H1 (cell line): ENCODE results near the gene SLC39A7. TPM values are rescaled to one million over a fixed set of nuclear protein-coding genes. Genes with fewer than 3 reads are reported as not detected.

Experiments used
- CTCF ChIA-PET: fragments of 300-600 bp; sonication (Branson Sonifier 250); formaldehyde crosslinking; loops from one replicate; lab custom pipeline; 2021; ENCODE audit not compliant: partially characterized antibody; lab: Charles Lee
- POLR2A ChIA-PET: fragments of 300-600 bp; sonication (Branson Sonifier 250); formaldehyde crosslinking; loops from one replicate; lab custom pipeline; 2021; ENCODE audit warnings: inconsistent platforms; ENCODE audit not compliant: partially characterized antibody; lab: Charles Lee
- DNase-seq, 2 experiments: peaks; one replicate each; pipeline versions ENCODE4 v3.0.0 to v3.0.0-alpha.2; 2010 to 2022; ENCODE audit warnings: low spot score in 2 of 2, low read depth in 1 of 2, mixed read lengths in 1 of 2
- FAIRE-seq: peaks from 2 replicates; lab custom pipeline; 2011; peaks lifted over from hg19 to GRCh38; lab: Jason Lieb, UNC
- H2AFZ ChIP-seq: 2 replicates; pipeline ENCODE4 v1.8.1; 2012; ENCODE audit warnings: low read length, inconsistent platforms
- H2AK5ac ChIP-seq: 2 replicates; pipeline ENCODE4 v1.6.1; 2013; ENCODE audit warnings: low read depth, low read length
- H2BK120ac ChIP-seq: replicated peaks from 2 replicates; pipeline ENCODE3; 2013; ENCODE audit warnings: low read depth, low read length, inconsistent platforms
- H2BK12ac ChIP-seq: 2 replicates; pipeline ENCODE4 v1.6.1; 2013; ENCODE audit warnings: low read depth, low read length
- H2BK15ac ChIP-seq: 2 replicates; pipeline ENCODE4 v1.6.1; 2013; ENCODE audit warnings: low read length
- H2BK20ac ChIP-seq: 2 replicates; pipeline ENCODE4 v1.6.1; 2013; ENCODE audit warnings: low read length
- H2BK5ac ChIP-seq: 2 replicates; pipeline ENCODE4 v1.6.1; 2013; ENCODE audit warnings: low read depth, low read length
- H3K14ac ChIP-seq: 2 replicates; pipeline ENCODE4 v1.6.1; 2013; ENCODE audit warnings: inconsistent platforms; ENCODE audit not compliant: insufficient read length
- H3K18ac ChIP-seq: 2 replicates; pipeline ENCODE4 v1.6.1; 2013; ENCODE audit warnings: low read length; ENCODE audit errors: extremely low read depth
- H3K23ac ChIP-seq: 2 replicates; pipeline ENCODE4 v1.6.1; 2013; ENCODE audit warnings: inconsistent platforms; ENCODE audit not compliant: insufficient read length
- H3K23me2 ChIP-seq: 2 replicates; pipeline ENCODE4 v1.6.1; 2013; ENCODE audit warnings: low read depth, low read length
- H3K27ac ChIP-seq: 2 replicates; pipeline ENCODE4 v1.6.1; 2011; ENCODE audit warnings: low read depth, low read length, inconsistent platforms
- H3K27me3 ChIP-seq, 4 experiments: replicated peaks in 1 of 4; 1 replicate in 1 of 4; 2 replicates in 3 of 4; pipeline versions ENCODE4 v1.6.1 to v1.8.1; 2011 to 2013; ENCODE audit warnings: low read length in 3 of 4, mild to moderate bottlenecking in 3 of 4, inconsistent platforms in 2 of 4, mixed read lengths in 2 of 4, moderate library complexity in 1 of 4; ENCODE audit not compliant: control insufficient read depth in 3 of 4, insufficient read depth in 3 of 4; ENCODE audit errors: extremely low read depth in 1 of 4
- H3K36me3 ChIP-seq, 4 experiments: 2 replicates each; pipeline versions ENCODE4 v1.6.1 to v1.8.1; 2011 to 2013; ENCODE audit warnings: mild to moderate bottlenecking in 4 of 4, low read length in 3 of 4, moderate library complexity in 2 of 4, control low read depth in 1 of 4, inconsistent platforms in 1 of 4; ENCODE audit not compliant: insufficient read depth in 4 of 4, control insufficient read depth in 2 of 4
- H3K4ac ChIP-seq: replicated peaks from 2 replicates; pipeline ENCODE3; 2013; ENCODE audit warnings: low read length, low read depth, mixed read lengths, inconsistent platforms; ENCODE audit not compliant: insufficient read length
- H3K4me1 ChIP-seq, 4 experiments: replicated peaks in 1 of 4; 1 replicate in 1 of 4; 2 replicates in 3 of 4; pipeline versions ENCODE4 v1.6.1 to v1.8.1; 2011 to 2013; ENCODE audit warnings: low read length in 3 of 4, inconsistent platforms in 2 of 4, mixed read lengths in 1 of 4; ENCODE audit not compliant: insufficient read depth in 4 of 4, control insufficient read depth in 3 of 4
- H3K4me2 ChIP-seq, 2 experiments: 2 replicates each; pipeline versions ENCODE4 v1.6.1 to v1.8.1; 2011 to 2013; ENCODE audit warnings: low read depth in 2 of 2, low read length in 2 of 2, control low read depth in 1 of 2, inconsistent platforms in 1 of 2, mild to moderate bottlenecking in 1 of 2; ENCODE audit not compliant: insufficient read depth in 1 of 2
- H3K4me3 ChIP-seq, 4 experiments: fragments of 200-600, 300-600 bp in 1 of 4; sonication (generic), shearing (Covaris generic), sonication (Bioruptor Twin) in 1 of 4; 2 replicates each; pipeline versions ENCODE4 v1.5.1 to v1.8.1; 2011 to 2016; ENCODE audit warnings: low read length in 4 of 4, low read depth in 3 of 4, control low read depth in 2 of 4, inconsistent platforms in 2 of 4, mild to moderate bottlenecking in 2 of 4, mixed read lengths in 1 of 4, moderate library complexity in 1 of 4; ENCODE audit not compliant: insufficient read depth in 2 of 4; ENCODE audit errors: extremely low read depth in 1 of 4
- H3K56ac ChIP-seq: replicated peaks from 2 replicates; pipeline ENCODE3; 2013; ENCODE audit warnings: low read depth, mild to moderate bottlenecking, mixed read lengths, low read length, inconsistent platforms; ENCODE audit not compliant: insufficient read length
- H3K79me1 ChIP-seq: 2 replicates; pipeline ENCODE4 v1.6.1; 2013; ENCODE audit warnings: low read depth, low read length, control low read depth
- H3K79me2 ChIP-seq, 2 experiments: 2 replicates each; pipeline versions ENCODE4 v1.6.1 to v1.8.1; 2012 to 2013; ENCODE audit warnings: low read length in 2 of 2, mild to moderate bottlenecking in 2 of 2, inconsistent platforms in 1 of 2; ENCODE audit not compliant: insufficient read depth in 2 of 2, control insufficient read depth in 1 of 2
- H3K9ac ChIP-seq, 4 experiments: replicated peaks in 1 of 4; 1 replicate in 1 of 4; 2 replicates in 3 of 4; pipeline versions ENCODE4 v1.6.1 to v1.8.1; 2011 to 2013; ENCODE audit warnings: low read depth in 3 of 4, low read length in 3 of 4, control low read depth in 2 of 4, mild to moderate bottlenecking in 2 of 4, moderate library complexity in 2 of 4, inconsistent platforms in 1 of 4; ENCODE audit errors: extremely low read depth in 1 of 4
- H3K9me3 ChIP-seq, 2 experiments: 2 replicates each; pipeline versions ENCODE4 v1.6.1 to v1.8.1; 2012 to 2013; ENCODE audit warnings: mild to moderate bottlenecking in 2 of 2, moderate library complexity in 2 of 2, control low read depth in 1 of 2, inconsistent platforms in 1 of 2, low read depth in 1 of 2, low read length in 1 of 2, mixed read lengths in 1 of 2; ENCODE audit not compliant: insufficient read depth in 2 of 2
- H4K20me1 ChIP-seq, 2 experiments: replicated peaks in 1 of 2; 2 replicates each; pipeline versions ENCODE3 to v1.8.1; 2011 to 2013; ENCODE audit warnings: inconsistent platforms in 2 of 2, low read length in 2 of 2, mild to moderate bottlenecking in 1 of 2; ENCODE audit not compliant: insufficient read depth in 2 of 2, control insufficient read depth in 1 of 2
- H4K5ac ChIP-seq: 2 replicates; pipeline ENCODE4 v1.6.1; 2013; ENCODE audit warnings: low read length, low read depth, mixed read lengths, inconsistent platforms; ENCODE audit not compliant: insufficient read length
- H4K8ac ChIP-seq: 2 replicates; pipeline ENCODE4 v1.8.0; 2013; ENCODE audit warnings: mild to moderate bottlenecking, moderate library complexity, low read length, inconsistent platforms; ENCODE audit not compliant: insufficient read depth; ENCODE audit errors: extremely low read depth
- H4K91ac ChIP-seq: replicated peaks from 2 replicates; pipeline ENCODE3; 2013; ENCODE audit warnings: low read length, mixed read lengths, inconsistent platforms; ENCODE audit not compliant: insufficient read length
- GTF2F1 ChIP-seq: IDR thresholded peaks from 2 replicates; pipeline ENCODE4 v1.6.1; 2012; ENCODE audit warnings: low read depth, low read length, improper control_type of control experiment, borderline replicate concordance
- SIN3A ChIP-seq, 2 experiments: IDR thresholded peaks in 1 of 2; conservative IDR thresholded peaks in 1 of 2; 2 replicates each; pipeline ENCODE4 v1.6.1; 2011 to 2012; ENCODE audit warnings: low read length in 2 of 2, improper control_type of control experiment in 1 of 2, low read depth in 1 of 2, mild to moderate bottlenecking in 1 of 2
- WGBS, 2 experiments: shearing (Covaris generic) in 1 of 2; methylation state at CpG; one replicate each; pipeline versions ENCODE4 v1.1.6 to v1.1.7; 2013 to 2015; ENCODE audit warnings: low lambda C conversion rate in 2 of 2, mixed read lengths in 2 of 2, inconsistent platforms in 1 of 2, low coverage in 1 of 2, missing lambda C conversion rate in 1 of 2; ENCODE audit not compliant: insufficient replicate concordance in 2 of 2, insufficient coverage in 1 of 2, insufficient read length in 1 of 2; ENCODE audit errors: extremely low coverage in 1 of 2, missing lambda C conversion rate in 1 of 2; 5-methylcytosine and 5-hydroxymethylcytosine counted together
- polyA plus RNA-seq, 7 experiments: library from polyadenylated mRNA; depleted of rRNA in 3 of 7; stranded (reverse) in 5 of 7; unstranded in 2 of 7; fragments of >200 nt in 5 of 7; fragments of 200-250 nt in 2 of 7; gene quantifications; 1 replicate in 5 of 7; 2 replicates in 1 of 7; 4 replicates in 1 of 7; pipeline versions ENCODE4 v1.2.1 to v1.2.3, GENCODE V29; 2011 to 2013; ENCODE audit warnings: missing spikeins in 2 of 7, mixed read lengths in 2 of 7
- total RNA-seq: library from RNA; stranded (reverse); fragmentation: NEBNext Ultra II Directional; extraction: Animal tissue kit (Norgen Biotek cat#: 25700); gene quantifications from 2 replicates; pipeline ENCODE4 v1.2.1, GENCODE V29; 2021

Gene SLC39A7
- total and polyA plus RNA-seq, 2 of the 8 experiments (the other 6 are each of a cell fraction or from before 2014, with no cell fraction given) = 63.3 to 123 TPM

DNA sequence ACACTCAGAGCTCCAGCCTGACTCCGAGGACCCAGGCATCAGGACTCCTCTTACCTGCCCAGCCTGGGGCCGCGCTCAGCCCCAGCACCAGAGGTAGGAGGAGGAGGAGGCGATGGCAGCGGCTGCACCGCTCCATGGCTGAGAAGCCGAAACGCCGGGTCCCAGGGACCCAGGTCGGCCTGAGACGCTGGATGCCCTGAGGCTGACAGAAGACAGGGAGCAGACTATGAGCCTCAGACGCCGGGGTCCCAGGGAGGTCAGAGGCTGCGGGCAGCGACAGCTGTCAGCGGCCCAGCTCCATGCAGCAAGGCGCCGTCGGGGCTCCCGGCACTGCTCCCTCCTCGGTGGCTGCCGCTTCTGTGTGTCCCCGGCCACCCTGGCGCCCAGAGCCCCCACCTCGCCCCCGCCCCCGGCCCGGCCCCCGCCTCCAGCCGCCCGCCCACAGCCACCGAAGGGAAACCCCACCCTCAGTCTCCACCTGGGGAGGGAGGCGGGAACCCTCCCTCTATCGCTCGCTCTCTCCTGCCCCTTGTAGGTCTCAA, 8.5 kb upstream of the SLC39A7 start, which contains the start of gene COL11A2:
Gene COL11A2, minus strand, starts transcription at position 363 of the 542 bp plus-strand sequence. Its CDS starts 227 bp downstream, at position 136.
- Histone ChIP-seq H3K18ac (peak within 1 kb of the TSS; percentile 78), H2BK20ac (no peak within 1 kb of the TSS), H2AK5ac (0 out of 2 replicates have a peak within 1 kb of the TSS, but pooled peaks have one; percentile 13), H3K23ac (no peak within 1 kb of the TSS), H3K4me1 (peaks cover 0 to 8% (median 7%) of the 10 kb centered on the region in 4 experiments; a peak in 6 of 7 replicates), H3K9ac (peak within 1 kb of the TSS in 1 of 4 experiments; percentile 51; a peak in 2 of 7 replicates)
- DNase-seq = peak in 1 of 2 experiments; percentile 74
- TF ChIP-seq GTF2F1 (no peak), SIN3A (conservative IDR thresholded peaks at IDR 0.05 in 1 of 2, IDR thresholded peaks at IDR 0.05 in 1 of 2; ENCODE audit: low read depth in 1 of 2, low read length in 2 of 2) (0 out of 4 replicates have a peak, but pooled peaks of 1 of the 2 experiments have one; percentile 62)
- TF ChIP-seq, all 59 proteins: peak for 1
- Histone ChIP-seq H2BK12ac (peak within 1 kb of the TSS; percentile 23; the same call in 1 of the 2 replicates), H3K27me3 (peaks cover 0 to 17% (median 15%) of the 10 kb centered on the region in 4 experiments; a peak in 6 of 7 replicates), H2AFZ (peak within 1 kb of the TSS; percentile 86; the same call in 1 of the 2 replicates), H2BK5ac (no peak within 1 kb of the TSS), H4K8ac (peak within 1 kb of the TSS; percentile 86), H2BK15ac (no peak within 1 kb of the TSS), H3K9me3 (no peaks in the 10 kb centered on the region), H3K56ac (no peak within 1 kb of the TSS), H3K4ac (no peak within 1 kb of the TSS), H3K4me3 (peak within 1 kb of the TSS; percentile 72 to 79 (median 77)), H3K27ac (no peak within 1 kb of the TSS), H3K23me2 (peaks cover 11% of the 10 kb centered on the region), H4K5ac (no peak within 1 kb of the TSS), H3K14ac (no peak within 1 kb of the TSS), H4K20me1 (peaks cover 0 to 5% of the 10 kb centered on the region in 2 experiments), H3K79me2 (no peaks in the 10 kb centered on the region), H2BK120ac (no peak within 1 kb of the TSS), H3K4me2 (peak within 1 kb of the TSS; percentile 78 to 96), H3K36me3 (peaks cover 0 to 13% (median 6%) of the 10 kb centered on the region in 4 experiments; a peak in 4 of 8 replicates), H3K79me1 (no peaks in the 10 kb centered on the region), H4K91ac (no peak within 1 kb of the TSS)
- WGBS, 2 experiments = 21% methylated on average over 11 of the region's 35 CpGs; no CpG with 5 or more reads in 1 of the 2 experiments
- FAIRE-seq = no peak
- CTCF ChIA-PET = interaction anchor here (0.5 to 1.5 kb wide), 5 partner anchors 15 to 111 kb away, joined by 3 to 4 read pairs (median 3); no protein-coding TSS in a partner anchor
- POLR2A ChIA-PET = interaction anchor here (0.7 to 1.8 kb wide), 3 partner anchors 28 to 220 kb away, joined by 3 to 4 read pairs (median 3); no protein-coding TSS in a partner anchor
